ENCODE results near the gene MKX. TPM values are rescaled to one million over a fixed set of nuclear protein-coding genes. Genes with fewer than 3 reads are reported as not detected.
A peak's percentile ranks its signal among the peaks of the same experiment; 100 is the strongest.

The MKX gene
- not detected in 2 replicates for total RNA-seq (2011; cell fraction: chromatin; rRNA removed; ENCODE audit: low replicate concordance)
- total RNA-seq (2011; cell fraction: nucleolus; rRNA removed) = not detected in 2 replicates
- total RNA-seq (2011; cell fraction: nucleoplasm; rRNA removed) = not detected in 2 replicates
- not detected in 2 replicates for total RNA-seq (2014; rRNA removed)
- not detected in 2 replicates for total RNA-seq (2014; rRNA removed; fragmentation: Illumina TruSeq; extraction: Trizol)
- total RNA-seq (2015; rRNA removed; fragmentation: Illumina TruSeq; extraction: Trizol) = not detected in 2 replicates
- 0.07 TPM in 1 of 2 replicates, not detected in the other for total RNA-seq (2021)
- polyA plus RNA-seq (2011; rRNA removed) = not detected in 2 replicates
- polyA plus RNA-seq (2011; cell fraction: cytosol; rRNA removed) = not detected in 2 replicates
- not detected in 2 replicates for polyA plus RNA-seq (2011; cell fraction: nucleus; rRNA removed)
- polyA plus RNA-seq (2012) = not detected in 2 replicates
- polyA plus RNA-seq (2014; fragmentation: Illumina TruSeq; extraction: Trizol) = not detected in 2 replicates
- polyA plus RNA-seq (2014; fragmentation: Nextera tagmentation; extraction: Ambion mirVana) = under 1 TPM in 1 of 2 experiments, not detected in 1; 0.07 TPM
- not detected in 2 replicates for polyA plus RNA-seq (2014; rRNA removed)
- polyA minus RNA-seq (2011; rRNA and poly(A)+ RNA removed) = not detected in 2 replicates
- polyA minus RNA-seq (2011; cell fraction: cytosol; rRNA and poly(A)+ RNA removed) = not detected in 2 replicates
- polyA minus RNA-seq (2011; cell fraction: nucleus; rRNA and poly(A)+ RNA removed) = not detected in 2 replicates
- Bru-seq, nascent RNA = percentile 6 among the genes with signal in this experiment
- BruChase-seq, experiment 1, labeled RNA remaining after a 2-hour chase = percentile 7 among the genes with signal in this experiment
- BruChase-seq, experiment 2, labeled RNA remaining after a 6-hour chase = percentile 13 among the genes with signal in this experiment
- long read RNA-seq, experiment 1 = 0 reads
- long read RNA-seq, experiment 2 = 0 reads
- long read RNA-seq, experiment 3 = 0 reads

GRCh38 chr10:27745732-27746396 lies at the start of gene MKX:
Gene MKX, minus strand, starts transcription at chr10:27745819. Its CDS starts 2,404 bp downstream, at chr10:27743415.
- intact Hi-C loops (cut with micrococcal nuclease) = no loop called here
- 19% methylated on average over 23 of the region's 69 CpGs for WGBS (ENCODE audit: insufficient coverage, low coverage, missing lambda C conversion rate)

More at GRCh38 chr10:27745732-27746396, at the start of gene MKX:
- BruUV-seq (replicated peaks) = no TSS peak
- in situ Hi-C loops (cut with MboI) = loop anchor here (25.0 kb wide), 1 partner anchor 641 kb away; no protein-coding TSS in a partner anchor
- POLR2A ChIA-PET = interaction anchor here (0.7 kb wide), 1 partner anchor 269 kb away, joined by 3 read pairs; no protein-coding TSS in a partner anchor
- Histone ChIP-seq H3K4me2 (ENCODE audit: insufficient read depth, low read length) (no peak within 1 kb of the TSS), H3K27ac (ENCODE audit: extremely low read depth, low read depth, low read length) (no peak within 1 kb of the TSS), H3K9ac (ENCODE audit: insufficient read depth in 1 of 2, low read depth in 2 of 2, low read length in 2 of 2) (no peak within 1 kb of the TSS), H2AFZ (ENCODE audit: low read depth, low read length) (no peak within 1 kb of the TSS), H3K36me3 (ENCODE audit: control insufficient read depth, insufficient read depth, low read length) (no peaks in the 10 kb centered on the region), H3K4me1 (replicated peaks in 1 of 2; ENCODE audit: control insufficient read depth in 2 of 2, insufficient read depth in 2 of 2, low read length in 2 of 2) (peaks cover 0 to 21% of the 10 kb centered on the region in 2 experiments; a peak in 2 of 5 replicates), H3K27me3 (ENCODE audit: control insufficient read depth in 2 of 2, insufficient read depth in 2 of 2, low read length in 2 of 2) (peaks cover 9 to 29% of the 10 kb centered on the region in 2 experiments), H3K9me1 (ENCODE audit: control insufficient read depth, insufficient read depth, low read length) (no peaks in the 10 kb centered on the region), H4K20me1 (replicated peaks; ENCODE audit: control insufficient read depth, insufficient read depth, low read length) (no peaks in the 10 kb centered on the region), H3K9me3 (replicated peaks; ENCODE audit: control insufficient read depth, insufficient read depth, low read depth, low read length) (no peaks in the 10 kb centered on the region), H3K79me2 (ENCODE audit: control insufficient read depth, insufficient read depth, low read length) (no peaks in the 10 kb centered on the region), H3K4me3 (no peak within 1 kb of the TSS)
- DNase-seq (ENCODE audit: extremely low read depth in 1 of 4, low spot score in 3 of 4) = no peak
- no peak for FAIRE-seq
- TF ChIP-seq ZNF318 (IDR thresholded peaks at IDR 0.05; ENCODE audit: borderline replicate concordance in 1 of 2, low read depth in 1 of 2) (no peak), E2F6 (IDR thresholded peaks at IDR 0.05; ENCODE audit: borderline replicate concordance in 1 of 2, extremely low read depth in 1 of 2, insufficient read depth in 1 of 2, insufficient read length in 1 of 2, low read depth in 1 of 2, low read length in 1 of 2, poor library complexity in 1 of 2, severe bottlenecking in 1 of 2) (peak in 1 of 2 experiments; percentile 11)
- ATAC-seq = no peak
- CTCF ChIA-PET (ENCODE audit: low intra/inter-chr PET ratio) = no interaction called here
